ENCODE data around the gene SOAT1.
A peak's percentile ranks its signal among the peaks of the same experiment; 100 is the strongest.
"Not testable (repeated sequence)": the region's sequence is repeated elsewhere in the genome, so short reads cannot be mapped to it uniquely, and the experiment has no call there.

SOAT1 gene

GRCh38 chr1:179365342-179366092 is 71.9 kb downstream of the SOAT1 start, which contains the start of gene AXDND1:
Gene AXDND1 (plus strand): TSS chr1:179365971. CDS start chr1:179366510, 539 bp downstream.
- peak; percentile 19 for DNase-seq

- no peak for DNase-seq
Observed at GRCh38 chr1:179366093-179366800, 72.7 kb downstream of the SOAT1 start.

- peak; percentile 61 for DNase-seq
Observed at GRCh38 chr1:179369751-179370341, 76.2 kb downstream of the SOAT1 start.

- DNase-seq: no peak
Observed at GRCh38 chr1:179372160-179372559, 78.6 kb downstream of the SOAT1 start.

GRCh38 chr1:179376223-179376622 is 82.6 kb downstream of the SOAT1 start:
- no peak for DNase-seq

GRCh38 chr1:179380299-179380698 is 86.7 kb downstream of the SOAT1 start:
- DNase-seq: no peak

- DNase-seq: no peak
Observed at GRCh38 chr1:179384027-179384426, 90.4 kb downstream of the SOAT1 start.

- DNase-seq: no peak
Observed at GRCh38 chr1:179385510-179385909, 91.9 kb downstream of the SOAT1 start.

GRCh38 chr1:179393721-179394120 is 100.1 kb downstream of the SOAT1 start:
- DNase-seq: no peak

GRCh38 chr1:179399399-179399798 is 105.8 kb downstream of the SOAT1 start:
- not testable (repeated sequence) for DNase-seq

Data from NCI-H2107 (cell line).